Breast epithelium (tissue), 3 donors: ENCODE measurements around the gene OR51B2.

Source experiments
- CTCF ChIP-seq, 3 donors: fragments of 450-650 bp; IDR thresholded peaks; one replicate each; pipeline ENCODE4 v1.5.1; 2016 to 2017; ENCODE audit warnings: antibody characterized with exemption in 3 of 3, mild to moderate bottlenecking in 3 of 3, moderate library complexity in 3 of 3
- POLR2A ChIP-seq: fragments of 450-650 bp; IDR thresholded peaks from one replicate; pipeline ENCODE4 v1.6.1; 2016; ENCODE audit warnings: antibody characterized with exemption, mild to moderate bottlenecking, moderate library complexity
- POLR2AphosphoS5 ChIP-seq, 3 donors: sonication (generic); formaldehyde crosslinking; IDR thresholded peaks; one replicate each; pipeline ENCODE4 v1.6.1; 2017; ENCODE audit warnings: antibody characterized with exemption in 3 of 3

GRCh38 chr11:5276697-5277096, 47.4 kb downstream of the OR51B2 start:
- TF ChIP-seq CTCF (IDR thresholded peaks at IDR 0.05) (no peak), POLR2A (no peak), POLR2AphosphoS5 (IDR thresholded peaks at IDR 0.05) (no peak)
